ENCODE data around the gene PLCG2. TPM values are rescaled to one million over a fixed set of nuclear protein-coding genes. Genes with fewer than 3 reads are reported as not detected.

Gene PLCG2
- total RNA-seq, 1 experiment from 2014 or later = 14.4 TPM

DNA sequence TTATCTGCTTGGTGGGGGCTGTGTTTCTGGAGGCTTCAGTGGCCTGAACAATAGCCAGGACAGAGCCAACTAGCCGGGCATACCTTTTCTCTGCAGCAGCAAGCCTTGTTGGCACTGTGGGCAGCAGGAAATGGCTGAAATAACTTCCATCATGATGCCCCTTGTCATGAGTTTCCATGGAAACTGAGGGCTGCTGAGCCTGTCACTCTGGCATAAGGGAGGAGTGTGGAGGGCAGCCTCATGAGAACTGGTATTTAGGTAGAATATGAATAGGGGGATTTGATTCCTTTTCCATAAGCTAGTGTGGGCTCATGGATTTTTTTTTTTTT, 39.4 kb downstream of the PLCG2 start:
- POLR2A ChIA-PET = no interaction called here
- no peaks in the 10 kb centered on the region for H3K4me1 ChIP-seq
- H3K27ac Mint-ChIP-seq (ENCODE audit: unreplicated experiment) = no peak overlapping the region
- TF ChIP-seq, protein P1, sequence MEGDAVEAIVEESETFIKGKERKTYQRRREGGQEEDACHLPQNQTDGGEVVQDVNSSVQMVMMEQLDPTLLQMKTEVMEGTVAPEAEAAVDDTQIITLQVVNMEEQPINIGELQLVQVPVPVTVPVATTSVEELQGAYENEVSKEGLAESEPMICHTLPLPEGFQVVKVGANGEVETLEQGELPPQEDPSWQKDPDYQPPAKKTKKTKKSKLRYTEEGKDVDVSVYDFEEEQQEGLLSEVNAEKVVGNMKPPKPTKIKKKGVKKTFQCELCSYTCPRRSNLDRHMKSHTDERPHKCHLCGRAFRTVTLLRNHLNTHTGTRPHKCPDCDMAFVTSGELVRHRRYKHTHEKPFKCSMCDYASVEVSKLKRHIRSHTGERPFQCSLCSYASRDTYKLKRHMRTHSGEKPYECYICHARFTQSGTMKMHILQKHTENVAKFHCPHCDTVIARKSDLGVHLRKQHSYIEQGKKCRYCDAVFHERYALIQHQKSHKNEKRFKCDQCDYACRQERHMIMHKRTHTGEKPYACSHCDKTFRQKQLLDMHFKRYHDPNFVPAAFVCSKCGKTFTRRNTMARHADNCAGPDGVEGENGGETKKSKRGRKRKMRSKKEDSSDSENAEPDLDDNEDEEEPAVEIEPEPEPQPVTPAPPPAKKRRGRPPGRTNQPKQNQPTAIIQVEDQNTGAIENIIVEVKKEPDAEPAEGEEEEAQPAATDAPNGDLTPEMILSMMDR (IDR thresholded peaks at IDR 0.05; ENCODE audit: insufficient read depth in 1 of 2, low read depth in 1 of 2, low read length in 1 of 2, severe bottlenecking in 1 of 2, unreplicated experiment in 1 of 2) = no peak
- CTCF ChIA-PET = interaction anchor here (0.5 kb wide), 1 partner anchor 194 kb away, joined by 3 read pairs; no protein-coding TSS in a partner anchor
- BruUV-seq (replicated peaks) = no TSS peak
- H3K4me3 ChIP-seq (ENCODE audit: low read depth, low read length) = no peak overlapping the region
- H3K36me3 ChIP-seq (ENCODE audit: control insufficient read depth, insufficient read depth, low read length) = no peaks in the 10 kb centered on the region
- H3K27me3 Mint-ChIP-seq (ENCODE audit: insufficient read depth, unreplicated experiment) = no peaks in the 10 kb centered on the region
- DNase-seq = no peak
- intact Hi-C loops (cut with micrococcal nuclease; ENCODE audit: unreplicated experiment) = no loop called here
- no peaks in the 10 kb centered on the region for H3K36me3 Mint-ChIP-seq (ENCODE audit: insufficient read depth, unreplicated experiment)
- H3K9me3 ChIP-seq = no peaks in the 10 kb centered on the region
- no peaks in the 10 kb centered on the region for H3K27me3 ChIP-seq (replicated peaks; ENCODE audit: control insufficient read depth, insufficient read depth, low read length)
- H3K9me3 Mint-ChIP-seq (ENCODE audit: unreplicated experiment) = no peaks in the 10 kb centered on the region
- H3K4me3 Mint-ChIP-seq (ENCODE audit: unreplicated experiment) = no peak overlapping the region
- no peaks in the 10 kb centered on the region for H3K4me1 Mint-ChIP-seq (ENCODE audit: low read depth, unreplicated experiment)

DNA sequence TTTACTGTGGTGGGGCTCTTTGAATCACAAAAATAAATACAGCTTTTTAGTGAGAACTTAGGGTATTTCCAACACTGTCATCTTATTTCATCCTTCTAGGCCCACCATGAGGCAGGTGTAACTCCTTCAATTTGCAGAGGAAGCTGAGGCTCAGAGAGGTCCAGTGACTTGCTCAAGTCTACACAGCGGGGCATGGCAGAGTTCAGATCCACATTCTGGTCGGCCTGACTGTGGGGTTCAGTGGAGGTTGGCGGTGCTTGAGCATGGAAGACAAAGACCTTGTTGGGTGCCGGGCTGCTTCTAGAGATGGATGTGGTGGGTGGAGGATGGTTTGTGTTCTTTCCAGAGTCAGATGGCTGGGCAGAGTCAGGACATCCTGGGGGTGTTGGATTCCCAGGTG, 39.8 kb downstream of the PLCG2 start:
- CTCF ChIA-PET = no interaction called here
- DNase-seq = no peak
- no peaks in the 10 kb centered on the region for H3K36me3 Mint-ChIP-seq (ENCODE audit: insufficient read depth, unreplicated experiment)
- TF ChIP-seq, protein P1 (IDR thresholded peaks at IDR 0.05; ENCODE audit: insufficient read depth in 1 of 2, low read depth in 1 of 2, low read length in 1 of 2, severe bottlenecking in 1 of 2, unreplicated experiment in 1 of 2) = no peak
- BruUV-seq (replicated peaks) = no TSS peak
- H3K27me3 ChIP-seq (replicated peaks; ENCODE audit: control insufficient read depth, insufficient read depth, low read length) = no peaks in the 10 kb centered on the region
- POLR2A ChIA-PET = no interaction called here
- no peaks in the 10 kb centered on the region for H3K9me3 ChIP-seq
- no peak overlapping the region for H3K4me3 Mint-ChIP-seq (ENCODE audit: unreplicated experiment)
- no peaks in the 10 kb centered on the region for H3K27me3 Mint-ChIP-seq (ENCODE audit: insufficient read depth, unreplicated experiment)
- no peak overlapping the region for H3K27ac Mint-ChIP-seq (ENCODE audit: unreplicated experiment)
- no peaks in the 10 kb centered on the region for H3K4me1 ChIP-seq
- intact Hi-C loops (cut with micrococcal nuclease; ENCODE audit: unreplicated experiment) = no loop called here
- no peaks in the 10 kb centered on the region for H3K4me1 Mint-ChIP-seq (ENCODE audit: low read depth, unreplicated experiment)
- H3K4me3 ChIP-seq (ENCODE audit: low read depth, low read length) = no peak overlapping the region
- H3K36me3 ChIP-seq (ENCODE audit: control insufficient read depth, insufficient read depth, low read length) = no peaks in the 10 kb centered on the region
- H3K9me3 Mint-ChIP-seq (ENCODE audit: unreplicated experiment) = no peaks in the 10 kb centered on the region

DNA sequence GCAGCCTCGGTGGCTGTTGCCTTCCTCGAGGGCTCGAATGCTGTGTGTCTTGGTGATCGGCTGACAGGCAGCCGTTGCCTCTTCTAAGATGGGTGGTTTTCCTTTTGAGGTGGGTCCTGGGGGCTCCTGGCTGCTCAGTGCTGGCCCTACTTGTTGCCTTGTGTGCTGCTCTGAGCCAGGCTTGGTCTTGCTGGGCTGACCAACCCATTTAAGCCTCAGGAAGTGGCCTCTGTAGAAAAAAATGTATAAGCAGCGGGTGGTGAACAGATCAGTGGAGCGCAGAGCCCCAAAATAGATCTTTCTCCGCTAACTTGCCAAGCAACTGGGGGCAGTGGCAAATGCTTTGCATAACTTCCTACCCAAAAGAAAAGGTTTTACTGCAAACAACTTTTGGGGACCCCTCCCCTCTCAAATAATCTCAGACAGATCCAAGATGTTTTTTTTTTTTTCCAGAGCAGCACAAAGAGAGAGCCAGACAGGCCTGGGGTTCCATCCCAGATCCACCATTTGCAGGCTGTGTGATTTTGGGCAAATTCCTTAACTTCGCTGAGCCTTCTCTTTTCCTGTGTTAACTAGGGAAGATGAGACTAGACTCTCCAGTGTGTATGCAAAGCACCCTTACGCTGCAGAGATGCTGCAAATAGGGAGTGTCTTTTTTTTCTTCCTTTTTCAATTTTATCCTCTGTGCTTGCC, 42.5 kb downstream of the PLCG2 start:
- CTCF ChIA-PET = no interaction called here
- TF ChIP-seq, protein P1 (IDR thresholded peaks at IDR 0.05; ENCODE audit: insufficient read depth in 1 of 2, low read depth in 1 of 2, low read length in 1 of 2, severe bottlenecking in 1 of 2, unreplicated experiment in 1 of 2) = no peak
- no peaks in the 10 kb centered on the region for H3K36me3 Mint-ChIP-seq (ENCODE audit: insufficient read depth, unreplicated experiment)
- H3K4me3 Mint-ChIP-seq (ENCODE audit: unreplicated experiment) = no peak overlapping the region
- H3K4me1 ChIP-seq = no peaks in the 10 kb centered on the region
- H3K4me1 Mint-ChIP-seq (ENCODE audit: low read depth, unreplicated experiment) = no peaks in the 10 kb centered on the region
- 0 out of 2 replicates have a peak, but pooled peaks cover 3% of the 10 kb centered on the region for H3K9me3 ChIP-seq
- no peaks in the 10 kb centered on the region for H3K27me3 ChIP-seq (replicated peaks; ENCODE audit: control insufficient read depth, insufficient read depth, low read length)
- H3K27me3 Mint-ChIP-seq (ENCODE audit: insufficient read depth, unreplicated experiment) = no peaks in the 10 kb centered on the region
- no peak overlapping the region for H3K4me3 ChIP-seq (ENCODE audit: low read depth, low read length)
- no peak overlapping the region for H3K27ac Mint-ChIP-seq (ENCODE audit: unreplicated experiment)
- H3K36me3 ChIP-seq (ENCODE audit: control insufficient read depth, insufficient read depth, low read length) = no peaks in the 10 kb centered on the region
- POLR2A ChIA-PET = no interaction called here
- no peaks in the 10 kb centered on the region for H3K9me3 Mint-ChIP-seq (ENCODE audit: unreplicated experiment)
- intact Hi-C loops (cut with micrococcal nuclease; ENCODE audit: unreplicated experiment) = no loop called here
- no peak for DNase-seq
- BruUV-seq (replicated peaks) = no TSS peak

Data from Caco-2 (cell line).